HEK293 (cell line): ENCODE measurements around the gene NFS1.

Source experiments
- GLIS1 ChIP-seq: fragments of 450-650 bp; formaldehyde crosslinking; IDR thresholded peaks from 2 replicates; pipeline ENCODE4 v1.5.1; 2016; ENCODE audit warnings: missing biosample characterization, missing genetic modification characterization
- KLF10 ChIP-seq: fragments of 450-650 bp; IDR thresholded peaks from 2 replicates; pipeline ENCODE4 v1.5.1; 2018; ENCODE audit warnings: missing biosample characterization, mild to moderate bottlenecking, missing genetic modification characterization
- OVOL3 ChIP-seq: fragments of 450-650 bp; formaldehyde crosslinking; IDR thresholded peaks from 2 replicates; pipeline ENCODE4 v1.5.1; 2016; ENCODE audit warnings: missing biosample characterization, missing genetic modification characterization
- REST ChIP-seq: fragments of 450-650 bp; formaldehyde crosslinking; IDR thresholded peaks from 2 replicates; pipeline ENCODE4 v1.5.1; 2016; ENCODE audit warnings: missing biosample characterization, missing genetic modification characterization
- SCRT2 ChIP-seq: fragments of 450-650 bp; formaldehyde crosslinking; IDR thresholded peaks from 2 replicates; pipeline ENCODE4 v1.5.1; 2016; ENCODE audit warnings: missing biosample characterization, missing genetic modification characterization
- ZBTB20 ChIP-seq: fragments of 450-650 bp; formaldehyde crosslinking; IDR thresholded peaks from 2 replicates; pipeline ENCODE4 v1.5.1; 2016; ENCODE audit warnings: missing biosample characterization, missing genetic modification characterization
- ZFP37 ChIP-seq: fragments of 450-650 bp; formaldehyde crosslinking; IDR thresholded peaks from 2 replicates; pipeline ENCODE4 v1.5.1; 2016; ENCODE audit warnings: missing biosample characterization, missing genetic modification characterization
- ZNF132 ChIP-seq: fragments of 450-650 bp; formaldehyde crosslinking; IDR thresholded peaks from 2 replicates; pipeline ENCODE4 v1.5.1; 2017; ENCODE audit warnings: missing biosample characterization, missing genetic modification characterization, borderline replicate concordance
- ZNF157 ChIP-seq: fragments of 450-650 bp; formaldehyde crosslinking; IDR thresholded peaks from 2 replicates; pipeline ENCODE4 v1.5.1; 2016; ENCODE audit warnings: missing biosample characterization, missing genetic modification characterization
- ZNF214 ChIP-seq: fragments of 450-650 bp; formaldehyde crosslinking; IDR thresholded peaks from 2 replicates; pipeline ENCODE4 v1.5.1; 2017; ENCODE audit warnings: missing biosample characterization, mild to moderate bottlenecking, missing genetic modification characterization, borderline replicate concordance
- ZNF221 ChIP-seq: fragments of 450-650 bp; formaldehyde crosslinking; IDR thresholded peaks from 2 replicates; pipeline ENCODE4 v1.5.1; 2017; ENCODE audit warnings: missing biosample characterization, missing genetic modification characterization, borderline replicate concordance
- ZNF248 ChIP-seq: fragments of 450-650 bp; formaldehyde crosslinking; IDR thresholded peaks from 2 replicates; pipeline ENCODE4 v1.5.1; 2017; ENCODE audit warnings: missing biosample characterization, missing genetic modification characterization
- ZNF280C ChIP-seq: fragments of 450-650 bp; formaldehyde crosslinking; IDR thresholded peaks from 2 replicates; pipeline ENCODE4 v1.5.1; 2016; ENCODE audit warnings: missing biosample characterization, missing genetic modification characterization
- ZNF280D ChIP-seq: fragments of 450-650 bp; formaldehyde crosslinking; IDR thresholded peaks from 2 replicates; pipeline ENCODE4 v1.5.1; 2016; ENCODE audit warnings: missing biosample characterization, missing genetic modification characterization
- ZNF292 ChIP-seq: fragments of 450-650 bp; formaldehyde crosslinking; IDR thresholded peaks from 2 replicates; pipeline ENCODE4 v1.5.1; 2016; ENCODE audit warnings: low read depth, missing biosample characterization, missing genetic modification characterization, borderline replicate concordance
- ZNF302 ChIP-seq: fragments of 450-650 bp; formaldehyde crosslinking; IDR thresholded peaks from 2 replicates; pipeline ENCODE4 v1.5.1; 2016; ENCODE audit warnings: missing biosample characterization, missing genetic modification characterization, low read depth
- ZNF433 ChIP-seq: fragments of 450-650 bp; formaldehyde crosslinking; IDR thresholded peaks from 2 replicates; pipeline ENCODE4 v1.5.1; 2016; ENCODE audit warnings: missing biosample characterization, missing genetic modification characterization, low read depth
- ZNF610 ChIP-seq: fragments of 450-650 bp; formaldehyde crosslinking; IDR thresholded peaks from 2 replicates; pipeline ENCODE4 v1.5.1; 2016; ENCODE audit warnings: missing biosample characterization, missing genetic modification characterization, borderline replicate concordance
- ZNF629 ChIP-seq: fragments of 450-650 bp; formaldehyde crosslinking; IDR thresholded peaks from 2 replicates; pipeline ENCODE4 v1.5.1; 2017; ENCODE audit warnings: missing biosample characterization, missing genetic modification characterization
- ZNF670 ChIP-seq: fragments of 450-650 bp; formaldehyde crosslinking; IDR thresholded peaks from 2 replicates; pipeline ENCODE4 v1.5.1; 2016; ENCODE audit warnings: missing biosample characterization, missing genetic modification characterization, low read depth
- ZNF677 ChIP-seq: fragments of 450-650 bp; IDR thresholded peaks from 2 replicates; pipeline ENCODE4 v1.5.0; 2018; ENCODE audit warnings: missing biosample characterization, mild to moderate bottlenecking, missing genetic modification characterization, moderate library complexity
- ZNF768 ChIP-seq: fragments of 450-650 bp; formaldehyde crosslinking; IDR thresholded peaks from 2 replicates; pipeline ENCODE4 v1.5.1; 2018; ENCODE audit warnings: missing biosample characterization, mild to moderate bottlenecking, missing genetic modification characterization
- TF ChIP-seq, protein P1 (sequence below): fragments of 450-650 bp; formaldehyde crosslinking; IDR thresholded peaks from 2 replicates; pipeline ENCODE4 v1.5.1; 2016; ENCODE audit warnings: missing biosample characterization, missing genetic modification characterization
- TF ChIP-seq, protein P2 (sequence below): fragments of 450-650 bp; formaldehyde crosslinking; IDR thresholded peaks from 2 replicates; pipeline ENCODE4 v1.5.1; 2016; ENCODE audit warnings: missing biosample characterization, missing genetic modification characterization

NFS1 gene

DNA sequence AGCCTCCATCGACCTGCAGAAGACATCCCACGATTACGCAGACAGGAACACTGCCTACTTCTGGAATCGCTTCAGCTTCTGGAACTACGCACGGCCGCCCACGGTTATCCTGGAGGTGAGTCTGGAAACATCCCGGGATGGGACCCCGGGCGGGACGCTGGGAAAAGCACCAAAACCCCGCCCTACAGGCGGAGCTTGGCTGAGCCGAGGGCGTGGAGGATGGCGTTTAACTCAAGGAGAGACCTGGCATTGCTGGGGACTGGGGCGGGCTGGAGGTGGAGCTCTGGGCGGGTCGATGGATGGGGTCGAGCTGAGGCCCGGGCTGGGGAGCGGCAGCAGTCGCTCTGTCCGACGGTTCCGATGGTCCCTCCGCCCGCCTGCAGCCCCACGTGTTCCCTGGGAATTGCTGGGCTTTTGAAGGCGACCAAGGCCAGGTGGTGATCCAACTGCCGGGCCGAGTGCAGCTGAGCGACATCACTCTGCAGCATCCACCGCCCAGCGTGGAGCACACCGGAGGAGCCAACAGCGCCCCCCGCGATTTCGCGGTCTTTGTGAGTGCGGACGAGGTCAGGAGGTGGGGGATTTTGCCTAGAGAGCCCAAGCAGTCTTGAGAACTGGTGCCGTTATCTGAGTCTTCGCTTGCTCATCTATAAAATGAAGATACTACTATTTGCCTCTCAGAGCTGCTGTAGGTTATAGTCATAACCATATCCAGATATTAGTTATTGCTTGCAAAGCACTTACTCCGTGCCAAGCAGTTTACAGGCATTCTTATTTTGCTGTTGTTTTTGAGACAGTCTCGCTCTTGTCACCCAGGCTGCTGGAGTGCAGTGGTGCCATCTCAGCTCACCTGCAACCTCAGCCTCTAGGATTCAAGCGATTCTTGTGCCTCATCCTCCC, 79.7 kb downstream of the NFS1 start (continued):
- no peak for TF ChIP-seq ZNF768 (tag by site-specific recombination)
- TF ChIP-seq, protein P1, sequence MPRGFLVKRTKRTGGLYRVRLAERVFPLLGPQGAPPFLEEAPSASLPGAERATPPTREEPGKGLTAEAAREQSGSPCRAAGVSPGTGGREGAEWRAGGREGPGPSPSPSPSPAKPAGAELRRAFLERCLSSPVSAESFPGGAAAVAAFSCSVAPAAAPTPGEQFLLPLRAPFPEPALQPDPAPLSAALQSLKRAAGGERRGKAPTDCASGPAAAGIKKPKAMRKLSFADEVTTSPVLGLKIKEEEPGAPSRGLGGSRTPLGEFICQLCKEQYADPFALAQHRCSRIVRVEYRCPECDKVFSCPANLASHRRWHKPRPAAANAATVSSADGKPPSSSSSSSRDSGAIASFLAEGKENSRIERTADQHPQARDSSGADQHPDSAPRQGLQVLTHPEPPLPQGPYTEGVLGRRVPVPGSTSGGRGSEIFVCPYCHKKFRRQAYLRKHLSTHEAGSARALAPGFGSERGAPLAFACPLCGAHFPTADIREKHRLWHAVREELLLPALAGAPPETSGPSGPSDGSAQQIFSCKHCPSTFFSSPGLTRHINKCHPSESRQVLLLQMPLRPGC, result peak; percentile 57; the same call in 1 of the 2 replicates
- TF ChIP-seq SCRT2 (tag by site-specific recombination), result no peak
- no peak for TF ChIP-seq ZNF214
- no peak for TF ChIP-seq ZNF221 (tag by site-specific recombination)
- no peak for TF ChIP-seq ZNF132 (tag by site-specific recombination)
- TF ChIP-seq KLF10 (tag by site-specific recombination), result peak; percentile 62; the same call in 1 of the 2 replicates
- peak; percentile 78 for TF ChIP-seq ZNF629 (tag by site-specific recombination)
- no peak for TF ChIP-seq REST (tag by site-specific recombination)
- TF ChIP-seq ZNF677 (tag by site-specific recombination), result no peak
- no peak for TF ChIP-seq ZNF292
- no peak for TF ChIP-seq ZNF670
- no peak for TF ChIP-seq ZNF248 (tag by site-specific recombination)
- no peak for TF ChIP-seq ZNF302 (tag by site-specific recombination)
- peak; percentile 97 for TF ChIP-seq ZBTB20 (tag by site-specific recombination)
- TF ChIP-seq, protein P2, sequence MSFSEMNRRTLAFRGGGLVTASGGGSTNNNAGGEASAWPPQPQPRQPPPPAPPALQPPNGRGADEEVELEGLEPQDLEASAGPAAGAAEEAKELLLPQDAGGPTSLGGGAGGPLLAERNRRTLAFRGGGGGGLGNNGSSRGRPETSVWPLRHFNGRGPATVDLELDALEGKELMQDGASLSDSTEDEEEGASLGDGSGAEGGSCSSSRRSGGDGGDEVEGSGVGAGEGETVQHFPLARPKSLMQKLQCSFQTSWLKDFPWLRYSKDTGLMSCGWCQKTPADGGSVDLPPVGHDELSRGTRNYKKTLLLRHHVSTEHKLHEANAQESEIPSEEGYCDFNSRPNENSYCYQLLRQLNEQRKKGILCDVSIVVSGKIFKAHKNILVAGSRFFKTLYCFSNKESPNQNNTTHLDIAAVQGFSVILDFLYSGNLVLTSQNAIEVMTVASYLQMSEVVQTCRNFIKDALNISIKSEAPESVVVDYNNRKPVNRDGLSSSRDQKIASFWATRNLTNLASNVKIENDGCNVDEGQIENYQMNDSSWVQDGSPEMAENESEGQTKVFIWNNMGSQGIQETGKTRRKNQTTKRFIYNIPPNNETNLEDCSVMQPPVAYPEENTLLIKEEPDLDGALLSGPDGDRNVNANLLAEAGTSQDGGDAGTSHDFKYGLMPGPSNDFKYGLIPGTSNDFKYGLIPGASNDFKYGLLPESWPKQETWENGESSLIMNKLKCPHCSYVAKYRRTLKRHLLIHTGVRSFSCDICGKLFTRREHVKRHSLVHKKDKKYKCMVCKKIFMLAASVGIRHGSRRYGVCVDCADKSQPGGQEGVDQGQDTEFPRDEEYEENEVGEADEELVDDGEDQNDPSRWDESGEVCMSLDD (tag by site-specific recombination), result peak; percentile 79; the same call in 1 of the 2 replicates
- TF ChIP-seq ZNF433 (tag by site-specific recombination), result no peak
- no peak for TF ChIP-seq ZNF157 (tag by site-specific recombination)
- 0 out of 2 replicates have a peak, but pooled peaks have one; percentile 50 for TF ChIP-seq ZNF280D
- peak; percentile 80; the same call in 1 of the 2 replicates for TF ChIP-seq ZFP37 (tag by site-specific recombination)
- peak; percentile 97 for TF ChIP-seq ZNF610 (tag by site-specific recombination)
- no peak for TF ChIP-seq ZNF280C (tag by site-specific recombination)
- TF ChIP-seq GLIS1 (tag by site-specific recombination), result peak; percentile 81
- no peak for TF ChIP-seq OVOL3 (tag by site-specific recombination)
